ENCODE measurements around the gene BBS9. TPM values are rescaled to one million over a fixed set of nuclear protein-coding genes. Genes with fewer than 3 reads are reported as not detected.

BBS9 gene
- total and polyA plus RNA-seq, 2 donors (not counting 1 experiment from before 2014, with no cell fraction given) = 8.4 to 45.2 TPM

DNA sequence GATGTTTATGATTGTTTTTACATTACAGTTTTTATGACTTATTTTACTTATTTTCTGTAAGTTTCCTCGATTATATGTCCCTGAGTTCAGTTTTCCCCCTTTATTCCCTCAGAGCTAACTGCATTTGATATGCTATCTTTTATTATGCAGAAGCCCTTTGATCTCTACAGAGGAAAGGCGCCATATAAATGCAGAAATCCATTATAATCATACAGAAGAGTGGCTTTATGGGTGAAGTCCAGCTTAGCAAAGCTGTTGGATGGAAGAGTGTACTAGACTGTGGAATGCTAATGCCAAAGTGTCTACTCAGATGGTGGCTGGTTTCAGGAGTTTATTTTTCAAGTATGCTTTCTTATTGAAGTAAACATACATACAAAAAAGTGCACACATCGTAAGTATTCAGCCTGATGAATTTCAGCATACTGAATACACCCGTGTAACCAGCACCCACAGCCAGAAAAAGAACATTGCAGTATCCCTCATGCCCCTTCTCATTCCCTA is 517.6 kb downstream of the BBS9 start:
- H3K36me3 ChIP-seq (replicated peaks in 1 of 2; ENCODE audit: control extremely low read depth in 1 of 2, control insufficient read depth in 1 of 2, extremely low read depth in 1 of 2, insufficient read depth in 2 of 2, low read length in 1 of 2) = no peaks in the 10 kb centered on the region
- POLR2A ChIA-PET = no interaction called here
- H4K20me1 ChIP-seq (ENCODE audit: control insufficient read depth, insufficient read depth, low read length, poor library complexity, severe bottlenecking) = no peaks in the 10 kb centered on the region
- Mint-ChIP-seq H3K9me3 (ENCODE audit: insufficient read depth) (no peaks in the 10 kb centered on the region), H3K4me1 (peaks cover 4% of the 10 kb centered on the region), H3K27me3 (no peaks in the 10 kb centered on the region), H3K4me3 (no peak overlapping the region), H3K27ac (no peak overlapping the region)
- H3K27me3 ChIP-seq (replicated peaks in 1 of 4; ENCODE audit: control extremely low read depth in 1 of 4, control insufficient read depth in 3 of 4, insufficient read depth in 4 of 4, low read length in 3 of 4) = no peaks in the 10 kb centered on the region
- H2AFZ ChIP-seq (ENCODE audit: insufficient read depth, low read depth, low read length, poor library complexity, severe bottlenecking) = no peak overlapping the region
- intact Hi-C loops (cut with micrococcal nuclease) = no loop called here
- no peak for ATAC-seq (ENCODE audit: low read depth)
- H3K79me2 ChIP-seq (ENCODE audit: control insufficient read depth, insufficient read depth, low read length) = no peaks in the 10 kb centered on the region
- TF ChIP-seq, protein P1, sequence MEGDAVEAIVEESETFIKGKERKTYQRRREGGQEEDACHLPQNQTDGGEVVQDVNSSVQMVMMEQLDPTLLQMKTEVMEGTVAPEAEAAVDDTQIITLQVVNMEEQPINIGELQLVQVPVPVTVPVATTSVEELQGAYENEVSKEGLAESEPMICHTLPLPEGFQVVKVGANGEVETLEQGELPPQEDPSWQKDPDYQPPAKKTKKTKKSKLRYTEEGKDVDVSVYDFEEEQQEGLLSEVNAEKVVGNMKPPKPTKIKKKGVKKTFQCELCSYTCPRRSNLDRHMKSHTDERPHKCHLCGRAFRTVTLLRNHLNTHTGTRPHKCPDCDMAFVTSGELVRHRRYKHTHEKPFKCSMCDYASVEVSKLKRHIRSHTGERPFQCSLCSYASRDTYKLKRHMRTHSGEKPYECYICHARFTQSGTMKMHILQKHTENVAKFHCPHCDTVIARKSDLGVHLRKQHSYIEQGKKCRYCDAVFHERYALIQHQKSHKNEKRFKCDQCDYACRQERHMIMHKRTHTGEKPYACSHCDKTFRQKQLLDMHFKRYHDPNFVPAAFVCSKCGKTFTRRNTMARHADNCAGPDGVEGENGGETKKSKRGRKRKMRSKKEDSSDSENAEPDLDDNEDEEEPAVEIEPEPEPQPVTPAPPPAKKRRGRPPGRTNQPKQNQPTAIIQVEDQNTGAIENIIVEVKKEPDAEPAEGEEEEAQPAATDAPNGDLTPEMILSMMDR (IDR thresholded peaks at IDR 0.05) = no peak
- TF ChIP-seq EZH2 (IDR thresholded peaks at IDR 0.05; ENCODE audit: borderline replicate concordance, insufficient read depth, low read depth, low read length, poor library complexity, severe bottlenecking) = no peak
- no peaks in the 10 kb centered on the region for H3K4me1 ChIP-seq (ENCODE audit: control insufficient read depth in 2 of 2, insufficient read depth in 2 of 2, low read length in 2 of 2)
- CTCF ChIA-PET = no interaction called here
- WGBS (ENCODE audit: insufficient coverage) = 93% methylated on average over 2 of the region's 4 CpGs
- H3K4me3 ChIP-seq (ENCODE audit: control extremely low read depth in 1 of 5, extremely low read depth in 1 of 5, insufficient read depth in 1 of 5, low read depth in 2 of 5, low read length in 4 of 5) = no peak overlapping the region
- no peak overlapping the region for H3K9ac ChIP-seq (ENCODE audit: low read length)
- no peaks in the 10 kb centered on the region for H3K9me3 ChIP-seq (ENCODE audit: control extremely low read depth in 1 of 3, control insufficient read depth in 2 of 3, insufficient read depth in 1 of 3, low read length in 2 of 3)
- no peak overlapping the region for H3K27ac ChIP-seq (ENCODE audit: low read length in 2 of 2)
- no peak for DNase-seq
- no peak overlapping the region for H3K4me2 ChIP-seq (replicated peaks; ENCODE audit: low read depth, low read length, poor library complexity, severe bottlenecking)

DNA sequence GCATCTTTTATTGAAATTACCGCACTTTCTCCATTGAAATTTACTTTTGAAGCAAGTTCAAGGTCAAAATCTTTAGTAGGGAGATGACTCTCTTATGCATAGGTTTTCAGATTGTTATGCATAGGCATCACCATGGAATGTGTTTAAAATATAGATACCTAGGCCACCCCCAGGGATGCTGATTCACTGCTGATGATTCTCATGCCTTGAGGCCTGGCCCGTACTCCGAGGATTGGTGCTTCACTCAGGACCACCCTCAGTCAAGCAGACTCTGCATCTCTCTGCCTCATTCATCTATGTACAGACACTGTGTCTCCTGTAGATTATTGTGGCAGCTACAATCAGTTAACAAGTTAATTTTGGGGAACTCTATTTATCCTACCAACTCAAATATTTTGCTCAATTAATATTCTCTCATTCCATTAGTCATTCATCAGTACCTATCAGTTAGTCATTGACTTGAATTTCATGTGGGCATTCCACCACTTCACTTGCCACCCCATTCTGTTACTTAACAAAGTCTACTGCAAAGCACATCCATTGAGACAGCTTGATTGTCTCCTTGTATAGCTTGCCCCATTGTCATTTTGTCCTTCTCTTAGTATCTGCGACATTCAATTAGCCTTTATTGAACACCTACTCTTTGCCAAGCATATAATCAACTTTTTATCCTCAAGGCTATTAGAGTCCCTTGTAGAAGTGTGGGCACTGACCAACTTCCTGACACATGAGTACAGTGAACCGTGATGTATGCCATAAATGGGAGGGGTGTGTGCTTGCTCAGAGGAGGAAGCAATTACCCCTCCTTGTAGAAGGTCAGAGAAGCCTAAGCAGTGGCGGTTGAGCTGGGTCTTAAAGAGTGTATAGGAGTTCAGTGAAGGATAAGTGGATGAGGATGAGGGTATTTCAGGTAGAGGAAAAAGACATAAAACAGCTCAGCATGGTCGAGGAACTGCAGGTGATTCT is 520.4 kb downstream of the BBS9 start:
- intact Hi-C loops (cut with micrococcal nuclease) = no loop called here
- WGBS (ENCODE audit: insufficient coverage) = 77% methylated on average over 4 of the region's 7 CpGs
- DNase-seq = no peak
- Histone ChIP-seq H3K27me3 (replicated peaks in 1 of 4; ENCODE audit: control extremely low read depth in 1 of 4, control insufficient read depth in 3 of 4, insufficient read depth in 4 of 4, low read length in 3 of 4) (no peaks in the 10 kb centered on the region), H3K4me1 (ENCODE audit: control insufficient read depth in 2 of 2, insufficient read depth in 2 of 2, low read length in 2 of 2) (no peaks in the 10 kb centered on the region), H4K20me1 (ENCODE audit: control insufficient read depth, insufficient read depth, low read length, poor library complexity, severe bottlenecking) (no peaks in the 10 kb centered on the region), H3K9me3 (ENCODE audit: control extremely low read depth in 1 of 3, control insufficient read depth in 2 of 3, insufficient read depth in 1 of 3, low read length in 2 of 3) (no peaks in the 10 kb centered on the region), H3K9ac (ENCODE audit: low read length) (no peak overlapping the region), H2AFZ (ENCODE audit: insufficient read depth, low read depth, low read length, poor library complexity, severe bottlenecking) (no peak overlapping the region), H3K4me2 (replicated peaks; ENCODE audit: low read depth, low read length, poor library complexity, severe bottlenecking) (no peak overlapping the region), H3K36me3 (replicated peaks in 1 of 2; ENCODE audit: control extremely low read depth in 1 of 2, control insufficient read depth in 1 of 2, extremely low read depth in 1 of 2, insufficient read depth in 2 of 2, low read length in 1 of 2) (no peaks in the 10 kb centered on the region), H3K27ac (ENCODE audit: low read length in 2 of 2) (no peak overlapping the region), H3K79me2 (ENCODE audit: control insufficient read depth, insufficient read depth, low read length) (no peaks in the 10 kb centered on the region), H3K4me3 (ENCODE audit: control extremely low read depth in 1 of 5, extremely low read depth in 1 of 5, insufficient read depth in 1 of 5, low read depth in 2 of 5, low read length in 4 of 5) (no peak overlapping the region)
- Mint-ChIP-seq H3K4me1 (peaks cover 4% of the 10 kb centered on the region), H3K27ac (no peak overlapping the region), H3K9me3 (ENCODE audit: insufficient read depth) (no peaks in the 10 kb centered on the region), H3K27me3 (no peaks in the 10 kb centered on the region), H3K4me3 (no peak overlapping the region)
- TF ChIP-seq, protein P1 (IDR thresholded peaks at IDR 0.05) = no peak
- no peak for TF ChIP-seq EZH2 (IDR thresholded peaks at IDR 0.05; ENCODE audit: borderline replicate concordance, insufficient read depth, low read depth, low read length, poor library complexity, severe bottlenecking)
- ChIA-PET CTCF (no interaction called here), POLR2A (no interaction called here)
- ATAC-seq (ENCODE audit: low read depth) = no peak

Data from B cell (primary cell).